Medulla oblongata (tissue), 1 donor: Measurements from ENCODE around the gene SLC44A3.

Experiments used
- DNase-seq: peaks from one replicate; pipeline ENCODE4 v3.0.0-alpha.2; 2015; ENCODE audit errors: extremely low spot score

Gene SLC44A3

DNA sequence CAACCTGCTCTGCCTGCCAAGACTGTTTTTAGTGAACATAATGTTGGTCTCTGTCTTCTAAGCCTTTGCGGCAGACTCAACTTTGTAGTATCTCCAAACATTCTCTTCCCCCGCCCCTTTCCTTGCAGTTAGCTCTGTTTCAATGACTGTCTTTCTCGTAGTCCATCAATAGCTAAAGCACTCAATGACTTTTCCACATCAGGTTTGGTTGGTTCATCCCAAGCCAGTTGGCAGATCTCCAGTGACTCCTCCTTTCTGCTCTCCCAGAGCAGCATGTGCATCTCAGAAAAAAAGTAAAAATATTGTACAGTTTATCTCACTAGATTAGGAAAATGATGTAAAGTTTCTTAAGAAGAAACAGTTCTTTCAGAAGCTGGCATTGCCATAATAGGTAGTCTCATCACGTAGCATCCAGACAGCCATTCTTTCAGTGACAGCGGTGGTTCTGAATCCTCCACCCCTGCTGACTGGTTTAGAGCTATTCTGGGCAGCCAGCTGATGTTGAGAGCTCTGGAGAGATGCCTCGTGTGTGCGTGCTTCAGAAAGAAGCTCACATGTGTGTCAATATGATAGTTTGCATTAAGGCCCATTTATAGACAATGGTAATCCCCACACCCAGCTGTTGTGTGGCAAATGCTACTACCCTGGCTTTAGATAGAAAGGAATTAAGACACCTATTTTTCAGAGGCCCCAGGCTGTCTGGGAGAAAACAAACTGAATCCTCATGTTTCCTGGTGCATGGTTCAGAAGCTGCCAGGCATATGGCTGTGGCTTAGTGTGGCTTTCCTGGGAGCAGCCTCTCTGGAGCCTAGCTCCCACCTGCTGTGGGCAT lies 53.6 kb downstream of the SLC44A3 start:
- DNase-seq, result peak; percentile 94

DNA sequence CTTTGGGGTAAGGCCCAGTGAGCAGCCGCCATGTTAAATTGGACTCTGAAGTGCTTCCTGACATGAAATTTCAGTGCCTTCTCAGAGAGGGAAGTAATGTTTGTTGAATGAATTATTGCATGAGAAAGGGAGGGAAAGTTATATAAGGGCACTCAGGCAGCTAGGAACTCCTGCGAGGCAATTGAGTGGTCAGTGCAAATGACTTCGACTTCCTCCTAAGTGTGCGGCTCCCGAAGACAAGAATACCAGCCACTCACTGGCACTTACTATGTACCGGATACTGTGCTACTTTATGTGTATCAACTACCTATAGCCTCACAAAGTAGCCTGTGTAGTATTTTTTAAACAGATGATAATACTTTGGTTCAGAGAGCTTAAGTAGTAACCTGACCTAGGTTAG lies 54.3 kb downstream of the SLC44A3 start:
- DNase-seq, result no peak

DNA sequence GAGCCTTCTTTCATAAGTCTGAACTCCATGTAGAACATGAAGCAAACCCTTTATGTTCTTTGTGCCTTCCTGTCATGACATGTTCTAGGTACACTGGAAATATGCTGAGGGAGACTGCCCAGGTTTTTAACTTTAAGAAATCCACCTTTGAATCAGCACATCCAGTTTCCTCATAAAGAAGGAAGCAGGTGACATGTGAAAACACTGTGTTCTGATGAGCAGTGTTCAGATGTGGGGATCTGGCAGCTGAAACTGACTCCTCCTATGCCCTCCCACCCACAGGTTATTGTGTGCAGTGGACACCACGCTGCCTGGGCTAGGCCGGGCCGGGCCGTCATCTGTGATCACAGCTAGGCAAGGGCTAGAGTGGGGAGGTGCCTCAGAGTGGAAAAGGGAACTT lies 55.6 kb downstream of the SLC44A3 start:
- DNase-seq, result no peak

- no peak for DNase-seq
These were observed 56.2 kb downstream of the SLC44A3 start for GRCh38 chr1:94876362-94876761.

- no peak for DNase-seq
These were observed 58.2 kb downstream of the SLC44A3 start for GRCh38 chr1:94878329-94878728.

DNA sequence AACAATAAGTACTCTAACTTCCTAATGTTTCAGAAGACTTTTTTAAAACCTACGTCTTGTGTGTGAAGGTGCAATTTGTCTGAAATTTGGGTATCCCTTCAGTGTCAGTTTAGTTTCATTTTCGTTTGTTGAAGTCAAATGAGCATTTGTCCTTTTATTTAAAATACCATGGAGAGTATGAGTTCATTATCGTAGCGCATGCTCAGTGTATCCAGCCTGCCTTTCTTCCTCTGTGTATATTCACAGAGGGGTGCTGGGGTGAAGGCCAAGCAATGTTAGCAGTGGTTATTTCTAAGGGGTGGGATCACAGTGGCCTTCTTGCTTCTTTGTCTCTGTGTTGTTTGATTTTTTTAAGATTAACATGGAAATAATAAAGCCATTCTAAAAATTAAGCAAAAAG lies 63.5 kb downstream of the SLC44A3 start:
- DNase-seq, result peak; percentile 43

DNA sequence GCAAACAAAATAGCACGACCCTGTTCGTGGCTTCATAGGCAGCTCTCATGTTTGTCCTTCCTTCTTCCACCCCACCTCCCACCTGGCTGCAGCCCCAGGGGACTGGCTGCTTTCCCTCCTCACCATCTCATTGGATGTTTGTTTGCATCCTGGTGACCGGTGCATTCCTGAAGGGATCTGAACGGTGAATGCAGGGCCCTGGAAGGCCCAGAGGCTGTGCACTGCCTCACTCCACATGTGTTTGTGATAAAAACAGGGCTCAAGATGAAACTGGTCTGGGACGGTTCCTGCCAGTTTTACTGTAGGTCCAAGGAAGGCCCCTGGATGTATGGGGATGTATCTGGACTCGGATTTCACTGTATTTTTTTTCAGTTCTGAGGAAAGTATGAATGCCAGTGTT lies 63.9 kb downstream of the SLC44A3 start:
- peak; percentile 78 for DNase-seq

DNA sequence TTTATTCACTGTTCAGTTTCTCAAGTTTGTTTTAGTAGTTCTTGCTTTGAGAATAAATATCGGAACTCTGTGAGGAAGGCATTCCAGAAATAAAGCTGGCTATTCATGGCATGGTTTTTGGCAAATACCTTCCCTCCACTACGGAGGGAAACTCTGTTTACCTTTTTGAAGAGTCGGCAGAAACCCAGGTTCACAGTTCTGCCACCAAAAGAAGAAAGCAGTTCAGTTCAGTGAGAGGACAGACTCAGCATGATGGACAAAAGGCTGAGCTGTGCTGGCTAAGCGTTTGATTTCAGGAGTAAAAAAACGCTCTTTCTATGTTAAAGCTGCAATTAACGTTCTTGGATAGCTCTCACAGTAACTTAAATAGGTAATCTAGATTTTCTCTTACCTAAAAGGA lies 64.3 kb downstream of the SLC44A3 start:
- DNase-seq, result peak; percentile 54

DNA sequence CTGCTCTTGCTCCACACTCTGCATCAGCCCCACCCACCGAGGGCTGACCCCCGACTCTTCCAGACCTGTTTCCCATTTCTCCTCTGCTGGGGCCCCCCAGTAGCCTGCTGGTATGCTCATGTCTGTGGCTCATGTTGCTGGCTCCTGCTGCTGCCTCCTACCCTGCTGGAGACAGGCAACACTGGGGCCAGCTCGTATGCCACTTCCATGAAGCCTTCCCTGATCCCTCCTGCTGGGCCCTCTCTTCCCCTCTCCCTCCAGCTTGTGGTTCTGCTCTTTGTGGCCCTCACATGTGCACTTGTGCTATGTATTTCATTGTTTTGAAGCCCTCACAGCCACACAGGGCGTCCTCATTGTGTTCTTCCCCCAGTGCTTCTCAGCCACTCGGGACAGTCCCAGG lies 66.2 kb downstream of the SLC44A3 start:
- DNase-seq, result no peak

- DNase-seq, result no peak
These were observed 66.9 kb downstream of the SLC44A3 start for GRCh38 chr1:94887106-94887505.

DNA sequence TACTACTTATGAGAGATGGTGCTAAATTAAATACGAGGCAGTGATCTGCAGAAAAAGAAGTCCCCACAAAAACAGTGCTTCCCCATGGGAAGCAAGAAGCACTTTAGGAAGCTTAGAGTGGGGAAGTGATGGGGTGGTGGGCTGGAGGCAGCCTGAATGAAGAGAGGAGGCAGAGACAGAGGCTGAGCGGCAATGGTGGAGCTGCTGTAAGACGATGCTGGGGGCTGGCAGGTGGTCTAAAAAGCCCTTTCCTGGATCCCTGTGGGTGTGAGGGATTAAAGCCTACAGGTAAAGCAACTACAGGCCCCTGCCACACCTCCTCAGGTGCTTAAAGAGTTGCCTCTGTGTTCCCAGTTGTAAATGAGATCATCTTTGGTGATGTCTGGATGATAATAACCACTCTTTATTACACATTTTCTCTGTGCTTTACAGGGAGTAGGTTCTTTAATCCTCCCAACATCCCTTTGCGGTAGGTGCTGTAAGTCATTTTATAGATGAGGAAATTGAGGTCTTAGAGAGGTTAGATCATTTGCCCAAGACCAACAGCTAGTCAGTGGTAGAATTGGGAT lies 67.5 kb downstream of the SLC44A3 start:
- DNase-seq, result no peak

- no peak for DNase-seq
These were observed 68.0 kb downstream of the SLC44A3 start for GRCh38 chr1:94888201-94888600.

DNA sequence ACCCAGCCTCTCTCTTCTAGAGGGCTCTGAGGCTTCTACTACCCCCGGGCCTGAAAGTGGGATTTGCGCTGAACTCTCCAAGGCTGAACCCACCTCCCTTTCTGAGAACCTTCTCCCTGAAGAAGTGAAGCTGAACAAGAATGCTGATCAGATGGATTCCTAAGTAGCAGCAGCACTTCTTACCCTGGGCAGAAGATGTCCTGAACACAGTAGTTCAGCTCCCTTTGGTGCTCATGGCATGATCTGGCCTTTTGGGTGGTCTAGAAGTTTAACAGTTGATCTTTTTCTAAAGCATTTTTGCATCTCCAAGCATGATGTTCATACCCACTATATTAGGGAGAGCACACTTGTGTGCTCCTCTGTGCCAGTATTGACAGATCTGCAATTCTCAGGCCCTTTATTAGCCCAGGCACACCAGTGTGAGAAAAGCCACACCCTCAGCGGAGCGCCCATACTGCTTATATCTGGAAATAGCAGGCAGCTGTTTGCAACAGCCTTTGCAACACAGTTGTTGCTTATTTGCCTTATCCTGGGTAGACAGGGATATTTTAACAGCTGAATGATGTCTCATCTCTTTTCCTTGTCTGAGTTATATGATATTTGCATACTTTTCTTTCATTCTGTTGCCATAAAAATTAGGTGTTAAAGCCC lies 72.6 kb downstream of the SLC44A3 start:
- no peak for DNase-seq

DNA sequence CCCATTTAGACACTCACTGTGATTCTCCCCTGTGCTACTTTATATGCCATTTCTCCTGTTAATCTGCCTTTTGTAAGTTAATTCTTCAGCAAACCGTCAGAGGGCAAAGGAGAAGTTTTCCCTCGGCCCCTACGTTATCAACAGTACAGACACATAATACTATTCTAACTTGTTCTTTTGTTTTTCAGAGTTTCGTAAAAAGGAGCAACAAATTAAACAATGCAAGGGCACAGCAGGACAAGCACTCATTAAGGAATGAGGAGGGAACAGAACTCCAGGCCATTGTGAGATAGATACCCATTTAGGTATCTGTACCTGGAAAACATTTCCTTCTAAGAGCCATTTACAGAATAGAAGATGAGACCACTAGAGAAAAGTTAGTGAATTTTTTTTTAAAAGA lies 74.5 kb downstream of the SLC44A3 start:
- DNase-seq, result no peak

DNA sequence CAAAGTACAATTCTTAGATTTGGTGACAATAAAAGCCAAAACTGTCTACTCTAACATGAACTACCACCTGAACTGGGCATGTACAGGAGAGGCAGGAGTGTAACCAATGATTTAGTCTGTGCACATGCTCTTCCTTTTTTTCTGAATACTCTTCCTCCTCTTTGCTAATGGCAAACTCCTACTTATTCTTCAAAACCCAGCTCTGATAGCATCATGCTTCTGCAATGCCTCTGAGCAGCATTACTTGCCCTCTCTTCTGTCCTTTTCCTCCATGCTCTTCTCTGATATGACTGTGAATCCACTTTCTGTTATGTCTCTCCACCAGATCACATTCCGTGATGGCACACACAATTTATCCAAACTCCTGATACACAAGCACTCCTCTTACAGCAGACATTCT lies 75.4 kb downstream of the SLC44A3 start:
- no peak for DNase-seq

- DNase-seq, result no peak
These were observed 78.6 kb downstream of the SLC44A3 start for GRCh38 chr1:94898491-94899385.

- DNase-seq, result no peak
These were observed 79.6 kb downstream of the SLC44A3 start for GRCh38 chr1:94899756-94900155.

DNA sequence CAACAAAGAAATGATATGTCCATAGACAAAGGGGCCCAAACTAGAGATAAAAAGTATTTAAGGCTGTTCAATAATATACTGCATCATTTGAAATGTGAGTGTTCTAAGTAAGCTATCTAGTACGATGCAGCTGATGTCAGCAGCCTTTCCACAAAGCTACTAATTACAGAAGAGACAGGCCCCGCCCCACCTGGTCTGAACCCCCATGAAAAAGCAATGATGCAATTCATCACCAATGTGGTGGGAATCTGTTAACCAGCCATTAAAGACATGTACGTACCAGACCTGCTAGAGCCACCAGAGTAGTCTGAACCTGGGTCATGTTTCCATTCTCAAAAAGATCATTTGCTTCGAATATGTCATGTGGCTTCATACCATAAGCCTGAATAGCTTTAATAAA lies 81.7 kb downstream of the SLC44A3 start:
- DNase-seq, result no peak

GRCh38 chr1:94903280-94904009 lies 83.3 kb downstream of the SLC44A3 start:
- no peak for DNase-seq

DNA sequence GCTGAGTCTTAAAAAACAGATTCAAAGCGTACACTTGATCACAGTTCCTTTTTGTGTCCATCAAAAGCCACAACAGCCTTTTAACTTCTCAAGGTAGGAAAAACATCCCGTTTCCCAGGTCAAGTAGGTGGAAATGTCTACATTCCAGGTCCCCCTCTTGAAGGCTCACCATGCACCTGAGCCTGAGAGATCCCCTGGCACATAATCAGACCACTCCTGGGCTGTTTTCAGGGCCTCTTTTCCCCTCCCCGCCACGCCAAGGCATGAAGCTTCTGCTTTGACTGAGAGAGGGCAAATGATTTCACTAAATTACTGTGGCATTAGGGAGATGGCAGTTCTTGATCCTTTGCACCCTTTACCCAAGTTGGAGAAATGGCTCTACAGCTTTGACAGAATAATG lies 85.0 kb downstream of the SLC44A3 start:
- no peak for DNase-seq

DNA sequence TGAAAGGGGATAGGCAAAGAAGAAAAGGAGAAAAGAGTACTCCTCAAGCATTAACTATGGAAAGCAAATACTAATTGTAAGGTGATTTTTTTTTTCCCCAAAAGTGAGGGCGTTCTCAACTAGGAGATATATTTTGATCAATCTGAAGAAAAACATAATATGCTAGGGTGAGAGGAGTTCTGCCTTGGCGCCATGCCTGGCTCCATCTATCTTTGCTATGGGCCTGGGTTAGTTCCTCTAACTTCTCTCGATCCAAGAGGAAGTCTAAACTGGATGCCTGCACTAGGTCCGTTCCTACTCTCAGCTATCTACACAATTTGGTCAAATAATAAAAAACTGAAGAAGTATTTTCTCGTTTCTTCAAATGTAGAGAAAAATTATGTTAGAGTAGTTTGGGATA lies 86.2 kb downstream of the SLC44A3 start:
- DNase-seq, result no peak
